K562 (cell line): Measurements from ENCODE around the gene ZNF140. TPM values are rescaled to one million over a fixed set of nuclear protein-coding genes. Genes with fewer than 3 reads are reported as not detected.

ENCODE experiments used
- ASH1L ChIP-seq: fragments of 450-650 bp; IDR thresholded peaks from 2 replicates; pipeline ENCODE4 v1.6.1; 2018; ENCODE audit warnings: borderline replicate concordance, mild to moderate bottlenecking, low read depth; ENCODE audit not compliant: partially characterized antibody
- HES1 ChIP-seq: fragments of 450-650 bp; IDR thresholded peaks from 2 replicates; pipeline ENCODE4 v1.6.1; 2016; ENCODE audit warnings: low read depth, mild to moderate bottlenecking, moderate library complexity
- KLF13 ChIP-seq: fragments of 450-650 bp; IDR thresholded peaks from 2 replicates; pipeline ENCODE4 v1.6.1; 2016; ENCODE audit warnings: missing genetic modification characterization, low read depth, mild to moderate bottlenecking, missing compliant biosample characterization, moderate library complexity, borderline replicate concordance
- KLF16 ChIP-seq: IDR thresholded peaks from 2 replicates; pipeline ENCODE4 v1.6.1; 2016; ENCODE audit warnings: antibody characterized with exemption
- MEF2A ChIP-seq: IDR thresholded peaks from 2 replicates; pipeline ENCODE4 v1.6.1; 2011; ENCODE audit warnings: low read depth, mild to moderate bottlenecking, low read length, moderate library complexity; ENCODE audit not compliant: control insufficient read depth
- NFRKB ChIP-seq: fragments of 450-650 bp; IDR thresholded peaks from 2 replicates; pipeline ENCODE4 v1.6.1; 2016; ENCODE audit warnings: low read depth
- POLR3A ChIP-seq: IDR thresholded peaks from 2 replicates; pipeline ENCODE4 v1.6.1; 2011; ENCODE audit warnings: borderline replicate concordance, mild to moderate bottlenecking, moderate library complexity; ENCODE audit not compliant: insufficient read length, insufficient read depth; ENCODE audit errors: extremely low read depth
- SMARCC2 ChIP-seq: fragments of 450-650 bp; IDR thresholded peaks from 2 replicates; pipeline ENCODE4 v1.6.1; 2017; ENCODE audit warnings: antibody characterized with exemption, moderate library complexity, mild to moderate bottlenecking, low read depth
- ZBTB43 ChIP-seq: sonication (generic); formaldehyde crosslinking; IDR thresholded peaks from 2 replicates; pipeline ENCODE4 v1.8.0; 2023; ENCODE audit warnings: mild to moderate bottlenecking, missing genetic modification reagents
- ZFP1 ChIP-seq: fragments of 450-650 bp; formaldehyde crosslinking; IDR thresholded peaks from 2 replicates; pipeline ENCODE4 v1.4.0; 2020; ENCODE audit warnings: mild to moderate bottlenecking, mixed read lengths
- ZNF282 ChIP-seq: sonication (generic); formaldehyde crosslinking; IDR thresholded peaks from 2 replicates; pipeline ENCODE4 v1.8.1; 2023; ENCODE audit warnings: missing genetic modification reagents
- ZNF766 ChIP-seq: fragments of 200-800 bp; sonication (Bioruptor generic); conservative IDR thresholded peaks from 2 replicates; pipeline ENCODE4 v1.6.1; 2016; ENCODE audit warnings: missing genetic modification characterization, missing compliant biosample characterization
- polyA plus RNA-seq, 8 experiments: library from polyadenylated mRNA; depleted of rRNA in 4 of 8; stranded (reverse) in 5 of 8; unstranded in 3 of 8; fragments of >200 nt; fragmentation: Nextera tagmentation in 2 of 8; fragmentation: Illumina TruSeq in 1 of 8; extraction: Ambion mirVana in 2 of 8; extraction: Trizol in 1 of 8; gene quantifications; 2 replicates each; pipeline versions ENCODE4 v1.2.1 to v1.2.3, GENCODE V29; 2011 to 2014; ENCODE audit warnings: inconsistent platforms in 1 of 8, missing spikeins in 1 of 8
- total RNA-seq, 7 experiments: library from RNA; depleted of rRNA in 6 of 7; stranded (reverse); fragments of >200 nt in 6 of 7; fragmentation: Illumina TruSeq in 2 of 7; extraction: Trizol in 2 of 7; gene quantifications; 2 replicates each; pipeline versions ENCODE4 v1.2.1 to v1.2.3, GENCODE V29; 2011 to 2021; ENCODE audit warnings: low replicate concordance in 1 of 7
- TF ChIP-seq, protein P1 (sequence below), 2 experiments: fragments of 450-650 bp; IDR thresholded peaks; 2 replicates each; pipeline ENCODE4 v1.6.1; 2016
- TF ChIP-seq, protein P2 (sequence below), 2 experiments: fragments of 450-650 bp in 1 of 2; sonication (generic) in 1 of 2; formaldehyde crosslinking in 1 of 2; IDR thresholded peaks in 1 of 2; conservative IDR thresholded peaks in 1 of 2; 2 replicates each; pipeline versions ENCODE4 v1.6.1 to v1.8.1; 2016 to 2023; ENCODE audit warnings: mild to moderate bottlenecking in 2 of 2, moderate library complexity in 2 of 2, inconsistent platforms in 1 of 2, missing genetic modification reagents in 1 of 2
- TF ChIP-seq, protein P3 (sequence below): fragments of 450-650 bp; IDR thresholded peaks from 2 replicates; pipeline ENCODE4 v1.6.1; 2016
- TF ChIP-seq, protein P4 (sequence below): sonication (generic); formaldehyde crosslinking; IDR thresholded peaks from 2 replicates; pipeline ENCODE4 v1.9.0; 2022; ENCODE audit warnings: mild to moderate bottlenecking, missing genetic modification reagents
- TF ChIP-seq, protein P5 (sequence below): conservative IDR thresholded peaks from 2 replicates; pipeline ENCODE4 v1.6.1; 2011; ENCODE audit warnings: low read depth, mild to moderate bottlenecking, low read length; ENCODE audit not compliant: control insufficient read depth

Gene ZNF140
- total and polyA plus RNA-seq, 9 of the 15 experiments (the other 6 are each of a cell fraction or from before 2014, with no cell fraction given) = 1.6 to 10.9 (median 5.3) TPM

- TF ChIP-seq, protein P1, sequence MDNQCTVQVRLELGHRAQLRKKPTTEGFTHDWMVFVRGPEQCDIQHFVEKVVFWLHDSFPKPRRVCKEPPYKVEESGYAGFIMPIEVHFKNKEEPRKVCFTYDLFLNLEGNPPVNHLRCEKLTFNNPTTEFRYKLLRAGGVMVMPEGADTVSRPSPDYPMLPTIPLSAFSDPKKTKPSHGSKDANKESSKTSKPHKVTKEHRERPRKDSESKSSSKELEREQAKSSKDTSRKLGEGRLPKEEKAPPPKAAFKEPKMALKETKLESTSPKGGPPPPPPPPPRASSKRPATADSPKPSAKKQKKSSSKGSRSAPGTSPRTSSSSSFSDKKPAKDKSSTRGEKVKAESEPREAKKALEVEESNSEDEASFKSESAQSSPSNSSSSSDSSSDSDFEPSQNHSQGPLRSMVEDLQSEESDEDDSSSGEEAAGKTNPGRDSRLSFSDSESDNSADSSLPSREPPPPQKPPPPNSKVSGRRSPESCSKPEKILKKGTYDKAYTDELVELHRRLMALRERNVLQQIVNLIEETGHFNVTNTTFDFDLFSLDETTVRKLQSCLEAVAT (IDR thresholded peaks at IDR 0.05) = 0 out of 4 replicates have a peak, but pooled peaks of 1 of the 2 experiments have one; percentile 1
- TF ChIP-seq MEF2A = no peak
- TF ChIP-seq SMARCC2 = peak; percentile 41; the same call in 1 of the 2 replicates
- TF ChIP-seq HES1 = no peak
- TF ChIP-seq KLF13 (tag) = no peak
- TF ChIP-seq, protein P2, sequence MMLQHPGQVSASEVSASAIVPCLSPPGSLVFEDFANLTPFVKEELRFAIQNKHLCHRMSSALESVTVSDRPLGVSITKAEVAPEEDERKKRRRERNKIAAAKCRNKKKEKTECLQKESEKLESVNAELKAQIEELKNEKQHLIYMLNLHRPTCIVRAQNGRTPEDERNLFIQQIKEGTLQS (IDR thresholded peaks at IDR 0.05) = 0 out of 2 replicates have a peak, but pooled peaks have one; percentile 6
- TF ChIP-seq, protein P2 (CRISPR knock-in tag; conservative IDR thresholded peaks at IDR 0.05) = no peak
- TF ChIP-seq ASH1L = peak; percentile 21
- peak; percentile 72 for TF ChIP-seq NFRKB
- no peak for TF ChIP-seq ZNF282
- TF ChIP-seq ZFP1 (CRISPR knock-in tag) = no peak
- TF ChIP-seq ZNF766 (CRISPR knock-in tag) = 0 out of 2 replicates have a peak, but pooled peaks have one; percentile 10
- TF ChIP-seq ZBTB43 (CRISPR knock-in tag) = no peak
- no peak for TF ChIP-seq KLF16
- TF ChIP-seq, protein P3, sequence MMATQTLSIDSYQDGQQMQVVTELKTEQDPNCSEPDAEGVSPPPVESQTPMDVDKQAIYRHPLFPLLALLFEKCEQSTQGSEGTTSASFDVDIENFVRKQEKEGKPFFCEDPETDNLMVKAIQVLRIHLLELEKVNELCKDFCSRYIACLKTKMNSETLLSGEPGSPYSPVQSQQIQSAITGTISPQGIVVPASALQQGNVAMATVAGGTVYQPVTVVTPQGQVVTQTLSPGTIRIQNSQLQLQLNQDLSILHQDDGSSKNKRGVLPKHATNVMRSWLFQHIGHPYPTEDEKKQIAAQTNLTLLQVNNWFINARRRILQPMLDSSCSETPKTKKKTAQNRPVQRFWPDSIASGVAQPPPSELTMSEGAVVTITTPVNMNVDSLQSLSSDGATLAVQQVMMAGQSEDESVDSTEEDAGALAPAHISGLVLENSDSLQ = peak; percentile 57; the same call in 1 of the 2 replicates
- no peak for TF ChIP-seq POLR3A
- TF ChIP-seq, protein P4, sequence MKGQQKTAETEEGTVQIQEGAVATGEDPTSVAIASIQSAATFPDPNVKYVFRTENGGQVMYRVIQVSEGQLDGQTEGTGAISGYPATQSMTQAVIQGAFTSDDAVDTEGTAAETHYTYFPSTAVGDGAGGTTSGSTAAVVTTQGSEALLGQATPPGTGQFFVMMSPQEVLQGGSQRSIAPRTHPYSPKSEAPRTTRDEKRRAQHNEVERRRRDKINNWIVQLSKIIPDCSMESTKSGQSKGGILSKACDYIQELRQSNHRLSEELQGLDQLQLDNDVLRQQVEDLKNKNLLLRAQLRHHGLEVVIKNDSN (CRISPR knock-in tag) = no peak
- TF ChIP-seq, protein P5, sequence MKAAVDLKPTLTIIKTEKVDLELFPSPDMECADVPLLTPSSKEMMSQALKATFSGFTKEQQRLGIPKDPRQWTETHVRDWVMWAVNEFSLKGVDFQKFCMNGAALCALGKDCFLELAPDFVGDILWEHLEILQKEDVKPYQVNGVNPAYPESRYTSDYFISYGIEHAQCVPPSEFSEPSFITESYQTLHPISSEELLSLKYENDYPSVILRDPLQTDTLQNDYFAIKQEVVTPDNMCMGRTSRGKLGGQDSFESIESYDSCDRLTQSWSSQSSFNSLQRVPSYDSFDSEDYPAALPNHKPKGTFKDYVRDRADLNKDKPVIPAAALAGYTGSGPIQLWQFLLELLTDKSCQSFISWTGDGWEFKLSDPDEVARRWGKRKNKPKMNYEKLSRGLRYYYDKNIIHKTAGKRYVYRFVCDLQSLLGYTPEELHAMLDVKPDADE = no peak
These were observed 50.0 kb downstream of the ZNF140 start (continued) for GRCh38 chr12:133130808-133131128.
